ENCODE data around the gene IL16.

Gene IL16

DNA sequence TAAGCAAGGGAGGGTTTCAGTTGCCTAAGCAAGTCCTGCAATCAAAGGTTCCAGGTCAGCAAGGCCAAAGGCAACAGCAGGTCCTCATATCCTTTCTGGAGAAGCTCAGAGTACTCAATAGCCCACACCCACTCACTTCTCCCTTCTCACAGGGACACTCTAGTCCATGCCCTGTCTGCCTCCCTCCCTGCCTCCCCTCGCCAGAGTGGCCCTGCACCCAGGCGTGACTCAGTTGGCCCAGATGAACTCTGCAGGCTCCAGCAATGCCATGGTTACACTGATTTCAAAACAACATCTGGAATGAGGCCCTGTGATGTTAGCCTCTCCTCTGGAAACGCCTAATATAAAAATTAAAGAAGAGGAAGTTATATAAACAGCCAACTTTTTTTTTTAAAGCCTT lies 32.9 kb downstream of the IL16 start:
- H3K27me3 ChIP-seq = no peaks in the 10 kb centered on the region
- no peak overlapping the region for H3K4me3 ChIP-seq (ENCODE audit: low read depth, low read length)
- no peaks in the 10 kb centered on the region for H3K36me3 ChIP-seq
- no peaks in the 10 kb centered on the region for H3K4me1 ChIP-seq
- no peaks in the 10 kb centered on the region for H3K9me3 ChIP-seq
- DNase-seq = no peak
- TF ChIP-seq, protein P1, sequence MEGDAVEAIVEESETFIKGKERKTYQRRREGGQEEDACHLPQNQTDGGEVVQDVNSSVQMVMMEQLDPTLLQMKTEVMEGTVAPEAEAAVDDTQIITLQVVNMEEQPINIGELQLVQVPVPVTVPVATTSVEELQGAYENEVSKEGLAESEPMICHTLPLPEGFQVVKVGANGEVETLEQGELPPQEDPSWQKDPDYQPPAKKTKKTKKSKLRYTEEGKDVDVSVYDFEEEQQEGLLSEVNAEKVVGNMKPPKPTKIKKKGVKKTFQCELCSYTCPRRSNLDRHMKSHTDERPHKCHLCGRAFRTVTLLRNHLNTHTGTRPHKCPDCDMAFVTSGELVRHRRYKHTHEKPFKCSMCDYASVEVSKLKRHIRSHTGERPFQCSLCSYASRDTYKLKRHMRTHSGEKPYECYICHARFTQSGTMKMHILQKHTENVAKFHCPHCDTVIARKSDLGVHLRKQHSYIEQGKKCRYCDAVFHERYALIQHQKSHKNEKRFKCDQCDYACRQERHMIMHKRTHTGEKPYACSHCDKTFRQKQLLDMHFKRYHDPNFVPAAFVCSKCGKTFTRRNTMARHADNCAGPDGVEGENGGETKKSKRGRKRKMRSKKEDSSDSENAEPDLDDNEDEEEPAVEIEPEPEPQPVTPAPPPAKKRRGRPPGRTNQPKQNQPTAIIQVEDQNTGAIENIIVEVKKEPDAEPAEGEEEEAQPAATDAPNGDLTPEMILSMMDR (IDR thresholded peaks at IDR 0.05; ENCODE audit: low read depth, low read length) = no peak

DNA sequence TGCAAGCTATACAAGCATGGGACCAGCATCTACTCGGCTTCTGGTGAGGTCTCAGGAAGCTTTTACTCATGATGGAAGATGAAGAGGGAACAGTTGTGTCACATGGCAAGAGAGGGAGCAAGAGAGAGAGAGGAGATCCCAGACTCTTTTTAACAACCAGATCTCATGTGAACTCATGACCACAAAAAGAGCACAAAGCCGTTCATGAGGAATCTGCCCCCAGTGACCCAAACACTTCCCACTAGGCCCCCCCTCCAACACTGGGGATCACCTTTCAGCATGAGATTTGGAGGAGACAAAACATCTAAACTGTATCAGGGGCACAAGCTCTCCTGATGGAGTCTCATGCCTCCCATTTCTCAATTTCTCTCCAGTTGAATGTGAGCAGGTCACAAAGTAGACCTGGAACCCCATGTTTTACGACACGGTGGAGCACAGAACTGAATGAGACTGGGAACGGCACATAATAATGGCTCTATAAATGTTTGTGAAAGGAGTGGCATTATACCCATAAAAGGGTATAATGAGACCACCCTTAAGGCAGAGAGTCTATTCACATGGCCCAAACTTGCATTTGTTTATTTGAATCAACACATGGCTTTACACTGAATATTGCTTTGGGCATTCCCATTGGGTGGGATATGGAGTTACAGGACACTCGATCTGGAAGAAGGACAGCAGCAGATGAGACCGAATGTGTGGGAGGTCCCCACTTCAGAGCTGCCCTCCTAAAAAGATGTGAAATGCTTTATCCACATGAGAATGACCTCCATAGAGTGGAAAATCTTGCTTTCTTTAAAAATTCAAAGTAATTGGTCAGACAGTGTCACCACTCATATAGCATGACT lies 38.8 kb downstream of the IL16 start:
- TF ChIP-seq, protein P1 (IDR thresholded peaks at IDR 0.05; ENCODE audit: low read depth, low read length) = no peak
- Histone ChIP-seq H3K27me3 (no peaks in the 10 kb centered on the region), H3K36me3 (no peaks in the 10 kb centered on the region), H3K4me1 (no peaks in the 10 kb centered on the region), H3K4me3 (ENCODE audit: low read depth, low read length) (no peak overlapping the region), H3K9me3 (no peaks in the 10 kb centered on the region)
- no peak for DNase-seq

DNA sequence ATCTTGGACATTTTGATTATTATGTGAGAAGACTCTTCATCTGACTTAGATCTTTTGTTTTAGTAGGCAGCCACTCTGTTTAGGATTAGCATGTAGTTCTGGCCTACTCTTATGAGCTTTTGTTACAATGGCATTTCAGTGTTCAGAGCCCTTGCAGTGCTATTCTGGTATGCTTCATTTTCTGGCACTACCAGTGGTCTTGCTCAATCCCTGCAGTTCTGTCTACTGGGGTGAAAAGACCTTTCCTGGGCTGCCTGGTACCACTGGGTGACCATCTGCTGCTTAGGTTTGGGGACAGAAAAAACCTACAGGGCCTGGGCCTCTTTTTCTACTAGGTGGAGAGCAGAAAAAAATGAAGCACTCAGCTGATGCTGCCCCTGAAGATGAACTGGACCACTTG lies 42.5 kb downstream of the IL16 start:
- no peaks in the 10 kb centered on the region; the same call in 1 of the 2 replicates for H3K9me3 ChIP-seq
- TF ChIP-seq, protein P1 (IDR thresholded peaks at IDR 0.05; ENCODE audit: low read depth, low read length) = no peak
- no peaks in the 10 kb centered on the region for H3K27me3 ChIP-seq
- H3K4me1 ChIP-seq = no peaks in the 10 kb centered on the region
- no peak overlapping the region for H3K4me3 ChIP-seq (ENCODE audit: low read depth, low read length)
- H3K36me3 ChIP-seq = no peaks in the 10 kb centered on the region
- no peak for DNase-seq

DNA sequence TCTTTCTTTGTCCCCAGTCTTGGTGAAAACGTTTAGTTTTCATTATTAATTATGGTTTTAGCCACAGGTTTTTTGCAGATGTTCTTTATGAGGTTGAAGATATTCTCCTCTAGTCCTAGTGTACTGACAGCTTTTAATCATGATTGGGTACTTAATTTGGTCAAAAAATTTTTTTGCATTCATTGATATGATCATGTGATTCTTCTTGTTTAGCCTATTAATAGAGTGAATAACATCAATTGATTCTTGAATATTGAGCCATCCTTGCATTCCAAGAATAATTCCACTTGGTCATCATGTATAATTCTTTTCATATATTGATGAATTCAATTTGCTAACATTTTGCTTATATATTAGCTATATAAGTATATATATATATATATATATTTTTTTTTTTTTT lies 46.1 kb downstream of the IL16 start:
- H3K27me3 ChIP-seq = no peaks in the 10 kb centered on the region
- no peak overlapping the region for H3K4me3 ChIP-seq (ENCODE audit: low read depth, low read length)
- H3K36me3 ChIP-seq = no peaks in the 10 kb centered on the region
- TF ChIP-seq, protein P1 (IDR thresholded peaks at IDR 0.05; ENCODE audit: low read depth, low read length) = no peak
- H3K9me3 ChIP-seq = no peaks in the 10 kb centered on the region; the same call in 1 of the 2 replicates
- H3K4me1 ChIP-seq = no peaks in the 10 kb centered on the region
- DNase-seq = no peak

DNA sequence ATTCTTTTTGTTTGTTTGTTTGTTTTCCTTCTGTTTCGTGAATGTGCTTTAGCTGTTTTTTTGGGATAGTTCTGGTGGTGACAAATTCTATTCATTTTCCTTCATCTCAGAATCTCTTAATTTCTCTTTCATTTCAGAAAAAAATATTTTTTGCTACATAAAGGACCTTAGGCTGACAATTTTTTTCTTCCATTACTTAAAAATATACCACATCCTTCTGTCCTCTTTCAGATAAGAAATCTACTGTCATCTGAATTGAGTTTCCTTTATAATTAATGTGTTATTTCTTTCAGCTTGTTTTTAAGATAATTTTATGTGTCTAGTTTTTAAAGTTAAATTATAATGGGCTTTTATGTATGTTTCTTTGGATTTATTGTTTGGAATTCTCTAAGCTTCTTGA lies 47.6 kb downstream of the IL16 start:
- TF ChIP-seq, protein P1 (IDR thresholded peaks at IDR 0.05; ENCODE audit: low read depth, low read length) = no peak
- Histone ChIP-seq H3K36me3 (no peaks in the 10 kb centered on the region), H3K27me3 (no peaks in the 10 kb centered on the region), H3K4me3 (ENCODE audit: low read depth, low read length) (no peak overlapping the region), H3K9me3 (no peaks in the 10 kb centered on the region; the same call in 1 of the 2 replicates), H3K4me1 (no peaks in the 10 kb centered on the region)
- DNase-seq = no peak

DNA sequence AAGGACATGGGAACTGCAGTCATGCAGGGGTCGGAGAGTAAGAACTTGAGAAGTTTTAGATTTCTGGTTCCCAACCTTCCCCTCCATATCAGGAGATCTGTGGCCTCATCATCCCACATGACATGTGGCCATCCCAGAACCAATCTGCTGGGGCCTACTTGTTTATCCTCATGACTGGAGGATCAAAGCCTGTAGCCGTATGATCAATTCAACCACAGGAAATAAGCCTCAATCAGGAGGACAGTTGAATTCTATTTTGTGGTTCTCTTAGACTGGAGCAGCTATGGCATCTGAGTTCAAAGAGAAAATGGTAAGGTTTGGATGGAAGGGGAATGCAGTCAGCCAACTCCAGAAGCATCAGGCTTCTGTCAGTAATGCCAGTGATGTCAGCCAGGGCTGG lies 57.2 kb downstream of the IL16 start:
- H3K9me3 ChIP-seq = no peaks in the 10 kb centered on the region; the same call in 1 of the 2 replicates
- no peaks in the 10 kb centered on the region for H3K36me3 ChIP-seq
- no peaks in the 10 kb centered on the region for H3K27me3 ChIP-seq
- no peaks in the 10 kb centered on the region for H3K4me1 ChIP-seq
- DNase-seq = no peak
- H3K4me3 ChIP-seq (ENCODE audit: low read depth, low read length) = no peak overlapping the region
- TF ChIP-seq, protein P1 (IDR thresholded peaks at IDR 0.05; ENCODE audit: low read depth, low read length) = no peak
